HG03439 (cell line): ENCODE data around the gene TTC34.
"Not testable (repeated sequence)": the region's sequence is repeated elsewhere in the genome, so short reads cannot be mapped to it uniquely, and the experiment has no call there.

Experiments
- ATAC-seq: cut with Tn5 transposase; IDR thresholded peaks from one replicate; pipeline ENCODE4 v1.9.1; 2021; ENCODE audit warnings: mild to moderate bottlenecking, moderate library complexity; ENCODE audit not compliant: unreplicated experiment

The TTC34 gene

DNA sequence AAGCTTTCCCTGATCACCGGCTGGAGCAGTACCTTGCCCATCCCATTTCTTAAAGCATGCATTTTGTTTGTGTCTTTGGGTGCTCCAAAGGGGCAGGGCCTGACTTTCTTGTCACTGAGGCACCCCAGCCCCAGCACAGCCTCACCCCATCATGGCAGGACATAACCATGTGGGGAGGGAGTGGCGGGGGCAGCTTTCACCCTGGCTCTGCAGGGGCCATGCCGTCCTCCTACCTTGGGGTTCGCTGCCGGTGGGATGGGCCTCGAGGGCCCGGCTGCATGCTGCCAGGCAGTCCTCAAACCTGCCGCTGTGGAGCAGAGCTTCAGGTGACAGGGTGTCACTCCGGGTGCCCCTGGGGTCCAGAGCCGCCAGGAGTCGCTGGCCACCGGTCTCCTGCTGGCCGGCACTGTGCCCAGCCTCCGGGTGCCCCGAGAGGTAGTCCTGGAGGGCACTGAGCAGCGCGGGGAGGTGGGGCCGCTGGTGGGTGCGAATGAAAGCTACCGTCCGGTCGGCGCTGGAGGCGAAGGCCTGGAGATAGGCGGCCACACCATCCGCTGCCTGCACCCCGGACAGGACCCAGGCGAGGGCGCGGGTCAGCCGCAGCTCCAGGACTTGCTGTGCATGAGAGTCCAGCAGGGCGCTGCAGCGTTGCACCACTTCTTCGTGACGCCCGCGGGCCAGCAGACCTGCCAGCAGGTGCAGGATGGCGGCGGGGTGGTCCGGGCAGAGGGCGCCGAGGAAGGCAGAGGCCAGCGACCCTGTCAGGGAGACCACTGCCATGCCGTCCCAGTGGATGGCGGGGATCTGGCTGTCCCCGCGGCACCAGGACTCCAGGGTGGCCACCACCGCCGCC, 1.5 kb downstream of the TTC34 start:
- no peak for ATAC-seq

- not testable (repeated sequence) for ATAC-seq
These were observed 2.5 kb downstream of the TTC34 start for GRCh38 chr1:2798958-2799357.

DNA sequence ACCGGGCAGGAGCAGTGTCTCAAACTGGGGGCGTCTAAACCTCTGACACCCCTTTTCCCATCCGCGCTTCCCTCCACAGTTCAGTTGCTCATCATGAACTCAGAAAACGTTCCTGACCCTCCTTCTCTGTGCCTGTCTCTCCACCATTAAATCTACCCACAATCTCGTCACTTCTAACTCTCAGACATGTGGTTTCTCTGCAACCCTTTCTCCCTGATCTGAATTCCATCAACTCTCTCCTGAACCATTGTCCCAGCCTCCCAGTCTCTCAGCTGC, 3.8 kb downstream of the TTC34 start:
- ATAC-seq, result no peak

DNA sequence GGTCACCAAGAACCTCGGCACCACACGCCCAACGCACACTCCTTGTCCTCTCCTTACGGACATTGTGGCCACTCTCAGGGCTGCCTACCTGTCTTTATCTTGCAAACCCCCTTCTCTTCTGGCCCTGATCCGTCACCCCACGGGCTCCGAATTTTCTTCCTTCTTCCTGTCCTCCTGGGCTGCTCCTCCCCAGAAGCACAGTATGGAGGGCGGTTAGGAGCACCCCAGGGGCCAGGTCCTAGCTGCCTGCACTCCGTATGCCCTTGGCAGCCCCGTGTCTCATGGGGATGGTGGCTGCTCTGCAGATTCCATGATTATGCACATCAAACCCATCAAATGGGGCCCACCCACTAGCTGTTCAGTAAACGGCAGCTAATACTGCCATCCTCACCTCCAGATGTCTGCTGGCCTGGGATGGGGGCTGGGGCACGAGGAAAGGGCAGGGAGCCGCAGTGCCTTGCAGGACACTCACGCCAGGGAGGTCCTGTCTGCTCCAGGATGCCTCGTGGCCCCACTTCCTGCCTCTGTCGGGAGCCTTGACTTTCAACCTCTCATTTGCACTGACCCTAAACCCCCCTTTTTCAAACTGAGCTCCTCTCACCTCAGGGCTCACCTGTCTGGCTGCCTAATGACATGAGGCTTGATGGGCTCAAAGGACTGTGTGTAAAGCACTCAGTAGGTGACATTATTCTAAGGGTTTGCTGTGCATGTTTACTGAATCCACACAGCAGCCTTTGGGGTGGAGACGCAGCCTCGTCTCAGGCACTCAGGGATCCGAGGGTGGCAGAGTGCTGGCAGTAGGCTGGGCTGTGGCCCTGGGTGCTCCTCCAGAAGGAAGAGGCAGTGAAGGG, 4.4 kb downstream of the TTC34 start:
- ATAC-seq, result no peak

GRCh38 chr1:2795926-2796325, 5.6 kb downstream of the TTC34 start:
- no peak for ATAC-seq

- ATAC-seq, result no peak
These were observed 10.3 kb downstream of the TTC34 start for GRCh38 chr1:2791027-2791760.

DNA sequence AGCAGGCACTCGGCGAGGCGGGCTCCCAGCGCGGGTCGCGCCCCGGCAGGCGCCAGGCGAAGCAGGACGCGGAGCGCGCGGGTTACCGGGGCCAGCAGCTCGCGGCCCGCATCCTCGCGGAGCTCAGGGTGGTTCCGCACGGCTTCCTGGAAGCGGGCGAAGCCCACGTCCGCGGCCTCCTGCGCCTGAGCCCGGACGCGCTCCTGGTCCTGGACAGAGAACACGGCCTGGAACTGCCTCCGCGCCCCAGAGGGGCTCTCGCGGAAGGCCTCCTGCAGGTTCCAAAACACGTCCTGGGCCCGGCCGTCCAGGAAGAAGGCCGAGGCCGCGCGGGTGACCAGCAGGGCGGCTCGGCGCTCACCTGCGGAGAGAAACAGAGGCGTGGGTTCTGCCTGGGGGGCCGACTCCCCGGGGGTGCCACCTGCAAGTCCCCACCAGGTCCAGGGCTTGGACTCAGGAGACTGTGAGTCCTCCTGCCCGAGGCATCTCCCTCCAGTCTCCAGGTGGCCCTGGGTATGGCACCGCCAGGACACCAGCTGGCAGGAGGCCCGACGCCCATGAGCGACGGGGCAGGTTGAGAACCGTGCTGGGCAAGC, 11.4 kb downstream of the TTC34 start:
- no peak for ATAC-seq

GRCh38 chr1:2789164-2789985, 12.1 kb downstream of the TTC34 start:
- no peak for ATAC-seq

DNA sequence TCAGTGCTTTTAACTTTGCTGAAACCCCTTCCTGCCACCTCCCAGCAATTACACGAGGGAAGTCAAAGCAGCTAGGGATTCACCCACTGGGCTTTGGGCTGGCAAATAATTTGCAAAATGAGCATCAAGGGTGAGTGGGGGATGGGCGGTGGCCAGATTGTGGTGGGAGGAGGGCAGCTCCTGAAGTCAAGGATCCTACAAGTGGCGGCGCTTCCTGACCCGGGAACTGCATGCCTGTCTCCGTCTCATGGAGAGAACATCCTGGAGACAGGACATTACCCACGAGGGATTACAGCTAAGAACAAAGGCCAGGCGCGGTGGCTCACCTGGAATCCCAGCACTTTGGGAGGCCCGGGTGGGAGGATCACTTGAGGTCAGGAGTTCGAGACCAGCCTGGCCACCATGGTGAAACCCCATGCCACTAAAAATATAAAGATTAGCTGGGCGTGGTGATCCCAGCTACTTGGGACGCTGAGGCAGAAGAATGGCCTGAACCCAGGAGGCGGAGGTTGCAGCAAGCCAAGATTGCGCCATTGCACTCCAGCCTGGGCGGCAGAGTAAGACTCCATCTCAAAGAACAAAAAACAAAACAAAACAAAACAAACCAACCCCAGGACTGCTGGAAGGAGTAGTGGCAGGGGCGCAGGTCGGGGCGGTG, 12.9 kb downstream of the TTC34 start:
- ATAC-seq, result no peak

- ATAC-seq, result no peak
These were observed 14.2 kb downstream of the TTC34 start for GRCh38 chr1:2787163-2787911.

- ATAC-seq, result no peak
These were observed 14.9 kb downstream of the TTC34 start for GRCh38 chr1:2786329-2787162.

DNA sequence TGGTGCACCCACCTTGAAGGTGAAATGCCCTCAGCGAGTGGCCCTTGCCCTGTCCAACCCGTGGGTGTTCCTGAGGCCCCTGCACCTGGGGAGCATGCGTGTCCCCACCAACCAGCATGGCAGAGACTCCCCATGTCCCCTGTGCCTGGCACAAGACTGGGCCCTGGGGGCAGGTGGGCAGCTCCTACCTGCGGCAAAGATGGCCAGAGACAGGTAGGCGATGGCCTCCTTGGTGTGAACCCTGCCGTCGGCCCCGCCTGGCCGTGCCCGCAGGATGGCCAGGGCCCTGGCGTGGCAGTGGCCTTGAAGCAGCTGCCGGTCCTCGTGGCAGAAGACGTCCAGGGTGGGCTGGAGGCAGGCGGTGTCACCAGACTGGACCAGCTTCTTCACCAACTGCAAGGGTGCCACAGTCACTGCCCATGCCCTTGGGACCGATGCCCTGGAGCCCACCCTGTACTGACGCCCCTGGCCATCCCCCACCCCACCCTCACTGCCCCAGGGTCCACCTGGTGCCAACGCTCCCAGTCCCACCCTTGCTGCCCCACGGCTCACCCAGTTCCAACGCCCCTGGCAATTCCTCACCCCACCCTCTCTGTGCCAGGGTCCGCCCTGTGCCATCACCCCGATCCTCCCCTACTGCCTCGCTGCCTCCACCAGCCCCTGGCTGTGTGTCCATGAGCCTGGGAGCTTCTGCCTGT, 15.7 kb downstream of the TTC34 start:
- no peak for ATAC-seq

GRCh38 chr1:2784854-2785630, 16.5 kb downstream of the TTC34 start:
- no peak for ATAC-seq

- ATAC-seq, result no peak
These were observed 17.8 kb downstream of the TTC34 start for GRCh38 chr1:2783435-2784397.

DNA sequence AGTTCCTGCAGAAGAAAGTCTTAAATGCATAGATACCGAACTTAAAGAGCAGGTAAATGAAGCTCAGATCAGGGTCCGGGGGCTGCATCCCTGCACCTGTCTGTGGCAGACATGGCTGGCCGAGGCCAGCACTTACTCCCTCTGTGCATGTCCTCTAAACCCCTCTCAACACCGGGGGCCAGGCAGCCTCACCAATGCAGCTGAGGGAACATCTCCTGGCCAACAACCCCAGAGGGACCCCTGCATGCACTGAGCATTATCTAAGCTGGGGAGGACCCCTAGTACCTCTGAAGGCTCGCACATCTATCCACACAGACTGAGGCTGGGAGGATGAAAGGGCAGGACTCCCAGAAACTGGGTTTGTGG, 18.4 kb downstream of the TTC34 start:
- ATAC-seq, result no peak

DNA sequence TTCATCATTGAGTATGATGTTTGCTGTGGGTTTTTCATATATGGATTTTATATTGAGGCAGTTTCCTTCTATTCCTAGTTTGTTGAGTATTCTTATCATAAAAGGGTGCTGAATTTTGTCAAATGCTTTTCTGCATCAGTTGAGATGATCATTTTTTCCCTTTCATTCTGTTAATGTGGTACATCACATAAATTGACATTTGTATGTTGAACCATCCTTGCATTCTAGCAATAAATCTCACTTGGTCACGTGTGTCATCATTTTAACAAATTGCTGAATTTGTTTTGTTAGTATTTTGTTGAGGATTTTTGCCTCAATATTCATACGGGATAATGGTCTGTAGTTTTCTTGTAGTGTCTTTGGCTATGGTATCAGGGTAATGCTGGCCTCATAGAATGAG, 19.9 kb downstream of the TTC34 start:
- no peak for ATAC-seq
